ENCODE results near the gene GATA6.

The GATA6 gene

GRCh38 chr18:22166069-22166950 is 3.1 kb upstream of the GATA6 start:
- DNase-seq (ENCODE audit: low read depth in 2 of 2) = no peak

DNA sequence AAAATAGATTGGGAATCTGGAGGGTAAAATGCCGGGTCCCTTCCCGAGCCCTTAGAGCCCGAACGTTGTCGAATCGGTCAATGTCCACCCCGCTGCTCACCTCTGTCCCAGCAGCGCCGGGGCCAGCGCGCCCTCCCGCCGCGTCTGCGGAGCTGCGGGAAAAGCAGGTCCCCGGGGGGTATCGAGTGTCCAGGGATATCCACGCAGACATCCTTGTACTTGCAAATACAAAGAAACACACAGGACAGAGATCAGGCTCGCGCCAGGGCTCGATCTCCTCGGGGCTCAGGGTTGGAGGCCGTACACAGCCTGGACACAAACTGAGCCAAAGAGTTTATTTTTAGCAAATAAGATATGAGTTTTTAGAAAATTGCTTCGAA is 2.3 kb upstream of the GATA6 start:
- DNase-seq (ENCODE audit: low read depth in 2 of 2) = no peak

DNA sequence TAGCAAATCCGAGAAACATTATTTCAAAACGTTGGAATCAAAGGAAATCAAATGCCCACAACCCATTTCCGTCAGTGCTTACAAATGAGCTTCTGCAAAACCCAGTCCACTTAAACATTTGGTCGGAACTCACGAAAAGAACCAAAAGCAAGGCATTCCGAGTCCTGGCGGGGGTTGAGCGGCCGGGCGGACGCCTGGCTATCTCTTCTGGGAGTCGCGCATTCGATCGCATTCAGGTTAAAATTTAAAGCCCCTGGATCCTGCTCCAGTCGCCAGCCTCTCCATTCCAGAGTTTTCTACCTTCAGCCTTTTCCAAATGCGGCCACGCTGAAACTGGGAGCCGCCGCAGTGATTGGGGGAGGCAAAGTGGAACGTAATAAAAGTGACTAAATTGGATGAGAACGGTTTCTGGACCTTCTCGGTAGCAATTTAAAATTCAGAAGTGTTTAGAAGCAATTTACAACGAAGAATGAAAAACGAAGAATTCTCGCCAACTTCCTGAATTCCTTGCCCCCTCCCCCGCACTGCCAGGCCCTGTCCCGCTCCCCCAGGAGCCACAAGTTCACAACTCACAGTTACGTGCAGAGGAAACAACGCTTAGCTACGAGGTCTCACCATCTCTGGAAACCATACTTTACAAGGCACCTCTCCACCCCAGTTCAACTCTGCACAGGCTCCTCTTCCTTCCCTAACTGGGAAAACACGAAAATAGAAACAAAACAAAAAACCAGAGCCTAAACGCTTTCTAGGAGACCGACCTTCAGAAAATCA is 1.7 kb upstream of the GATA6 start:
- DNase-seq (ENCODE audit: low read depth in 2 of 2) = no peak

DNA sequence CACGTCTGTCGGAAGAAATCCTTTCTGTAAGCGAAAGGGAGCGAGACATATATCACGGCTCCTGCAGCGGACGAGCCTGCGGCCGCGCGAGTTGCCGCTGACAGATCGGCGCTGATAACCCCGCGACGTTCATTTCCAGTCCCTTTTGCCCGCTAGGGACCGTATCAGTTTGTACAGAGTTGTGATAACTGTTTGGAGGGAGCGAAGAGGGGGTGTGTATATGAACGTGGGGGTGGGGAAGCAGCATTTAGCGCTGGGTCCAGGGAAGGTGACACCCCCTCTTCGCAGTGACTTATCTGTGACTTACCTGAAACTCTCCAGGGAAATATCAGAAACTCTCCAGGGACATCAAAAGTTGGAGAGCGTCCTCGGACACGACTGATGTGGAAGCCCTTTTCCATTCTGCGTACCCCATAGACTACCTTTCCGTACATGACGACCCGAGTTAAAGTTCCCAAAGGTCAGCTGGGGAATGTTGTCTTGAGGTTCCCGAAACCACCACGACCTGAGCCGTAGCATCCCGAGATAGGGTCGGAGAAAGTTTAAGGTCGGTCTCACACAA is 948 bp upstream of the GATA6 start:
- DNase-seq (ENCODE audit: low read depth in 2 of 2) = no peak

- no peak for DNase-seq (ENCODE audit: low read depth in 2 of 2)
Observed at GRCh38 chr18:22169889-22170420, 566 bp downstream of the GATA6 start.

- no peak for DNase-seq (ENCODE audit: low read depth in 2 of 2)
Observed at GRCh38 chr18:22170421-22171257, 1.2 kb downstream of the GATA6 start.

GRCh38 chr18:22171258-22172119 is 2.1 kb downstream of the GATA6 start:
- no peak for DNase-seq (ENCODE audit: low read depth in 2 of 2)

DNA sequence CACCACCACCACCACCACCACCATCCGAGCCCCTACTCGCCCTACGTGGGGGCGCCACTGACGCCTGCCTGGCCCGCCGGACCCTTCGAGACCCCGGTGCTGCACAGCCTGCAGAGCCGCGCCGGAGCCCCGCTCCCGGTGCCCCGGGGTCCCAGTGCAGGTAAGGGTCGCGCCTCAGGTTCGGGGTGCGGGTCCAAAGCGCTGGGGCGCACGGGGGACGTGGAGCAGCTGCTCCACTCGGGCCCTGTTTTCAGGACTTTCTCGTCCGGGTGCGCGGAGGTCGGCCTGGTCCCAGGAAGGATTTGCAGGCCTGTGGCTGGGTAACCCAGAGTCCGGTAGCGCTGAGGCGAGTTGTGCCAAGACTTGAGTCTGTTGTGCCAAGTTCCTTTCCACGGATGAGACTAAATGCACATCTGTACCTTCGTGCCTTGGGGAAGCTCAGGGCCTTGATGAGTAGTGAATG is 2.8 kb downstream of the GATA6 start:
- no peak for DNase-seq (ENCODE audit: low read depth in 2 of 2)

GRCh38 chr18:22172594-22173049 is 3.2 kb downstream of the GATA6 start:
- no peak for DNase-seq (ENCODE audit: low read depth in 2 of 2)

- no peak for DNase-seq (ENCODE audit: low read depth in 2 of 2)
Observed at GRCh38 chr18:22173221-22173927, 4.0 kb downstream of the GATA6 start.

- DNase-seq (ENCODE audit: low read depth in 2 of 2) = no peak
Observed at GRCh38 chr18:22173928-22174301, 4.5 kb downstream of the GATA6 start.

GRCh38 chr18:22174341-22175145 is 5.2 kb downstream of the GATA6 start:
- DNase-seq (ENCODE audit: low read depth in 2 of 2) = no peak

DNA sequence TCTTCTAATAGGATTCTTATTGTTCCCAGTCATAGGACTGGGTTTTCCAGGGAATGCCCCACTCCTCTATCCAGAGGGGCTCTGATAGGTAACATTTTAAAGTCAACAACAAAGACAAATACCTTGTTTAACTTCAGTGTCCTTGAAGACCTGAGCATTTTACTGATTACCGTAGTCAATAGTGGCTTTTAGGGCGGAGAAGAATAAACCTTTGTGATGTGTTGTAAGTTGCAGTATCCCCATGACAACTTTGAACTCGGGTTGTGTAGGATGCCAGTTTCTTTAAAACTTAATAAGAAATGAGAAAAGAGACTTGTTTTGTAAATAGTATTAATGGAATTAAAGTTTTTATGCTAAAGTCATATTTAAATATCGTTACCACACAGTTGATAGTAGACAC is 6.0 kb downstream of the GATA6 start:
- DNase-seq (ENCODE audit: low read depth in 2 of 2) = no peak

DNA sequence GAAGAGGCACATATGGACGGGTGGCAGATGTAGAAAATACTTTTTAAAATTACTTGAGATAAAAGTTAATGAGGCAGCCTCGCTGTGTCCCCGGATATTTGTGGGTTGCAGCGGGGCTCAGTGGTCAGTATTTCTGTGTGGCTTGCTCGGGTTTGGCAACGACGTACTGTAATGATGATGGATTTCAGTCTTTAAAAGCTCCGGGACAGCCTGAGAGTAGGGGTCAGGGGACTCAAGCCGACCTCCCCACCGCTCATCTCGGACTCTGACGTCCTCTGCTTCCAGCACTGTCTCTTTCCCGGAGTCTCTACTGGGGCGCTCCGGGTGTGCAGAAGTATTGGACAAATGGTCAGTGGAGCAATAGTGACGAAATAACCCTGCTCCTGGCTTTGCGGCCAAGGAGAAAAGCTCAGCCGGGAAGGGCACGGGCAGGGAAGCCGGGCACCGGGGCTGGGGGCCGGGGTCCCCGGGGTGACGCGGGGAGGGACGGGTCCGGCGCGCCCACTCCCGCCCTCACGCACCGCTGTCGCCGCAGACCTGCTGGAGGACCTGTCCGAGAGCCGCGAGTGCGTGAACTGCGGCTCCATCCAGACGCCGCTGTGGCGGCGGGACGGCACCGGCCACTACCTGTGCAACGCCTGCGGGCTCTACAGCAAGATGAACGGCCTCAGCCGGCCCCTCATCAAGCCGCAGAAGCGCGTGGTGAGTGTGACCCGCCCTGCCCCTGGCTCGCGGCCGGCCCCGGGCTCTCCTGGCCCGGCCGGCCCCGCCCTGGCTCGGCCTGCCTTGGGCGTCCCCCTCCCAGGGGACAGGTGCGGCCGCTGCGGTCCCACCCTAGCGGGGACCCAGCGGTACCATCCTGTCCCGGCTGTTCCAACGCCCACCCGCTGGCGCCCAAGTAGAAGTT is 7.3 kb downstream of the GATA6 start:
- no peak for DNase-seq (ENCODE audit: low read depth in 2 of 2)

GRCh38 chr18:22177327-22177871 is 8.0 kb downstream of the GATA6 start:
- no peak for DNase-seq (ENCODE audit: low read depth in 2 of 2)

DNA sequence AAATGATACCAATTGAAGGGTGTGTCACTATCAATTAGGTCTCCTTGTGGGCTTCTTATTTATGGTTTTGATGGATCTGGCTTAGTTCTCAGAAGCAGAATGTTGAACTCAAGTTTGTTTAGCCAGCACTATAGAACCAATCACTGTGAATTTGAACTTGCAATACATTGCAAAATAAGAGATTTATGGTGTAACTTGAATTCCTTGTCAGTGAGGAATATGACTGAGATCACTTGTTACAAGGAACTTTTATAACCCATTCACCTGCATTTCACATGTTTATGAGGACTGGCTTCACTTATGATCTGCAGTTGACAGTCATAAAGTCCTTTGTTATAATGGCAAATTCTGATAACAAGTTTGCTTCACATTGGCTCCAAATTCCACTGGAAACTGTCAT is 9.8 kb downstream of the GATA6 start:
- DNase-seq (ENCODE audit: low read depth in 2 of 2) = no peak

GRCh38 chr18:22179631-22180030 is 10.2 kb downstream of the GATA6 start:
- no peak for DNase-seq (ENCODE audit: low read depth in 2 of 2)

DNA sequence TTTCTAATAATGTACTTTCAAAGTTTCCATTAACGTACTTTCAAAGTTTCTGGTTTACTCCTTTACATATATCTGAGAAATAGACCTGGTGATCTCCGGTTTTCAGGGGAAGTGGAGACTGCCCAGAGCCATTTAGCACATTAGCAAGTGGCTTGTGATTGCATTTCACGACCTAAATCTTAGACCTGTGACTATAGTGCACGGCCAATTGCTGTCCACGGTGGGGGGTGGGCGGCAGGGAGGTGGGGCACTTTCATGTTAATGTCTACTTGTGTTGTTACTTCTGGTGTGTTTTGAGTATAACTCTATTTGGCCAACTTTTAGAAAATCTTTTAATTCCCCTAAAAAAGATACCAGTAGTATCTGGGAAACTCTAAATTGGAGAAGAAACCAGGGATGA is 11.3 kb downstream of the GATA6 start:
- DNase-seq (ENCODE audit: low read depth in 2 of 2) = no peak
